ENCODE measurements around the gene LHPP.

The LHPP gene

DNA sequence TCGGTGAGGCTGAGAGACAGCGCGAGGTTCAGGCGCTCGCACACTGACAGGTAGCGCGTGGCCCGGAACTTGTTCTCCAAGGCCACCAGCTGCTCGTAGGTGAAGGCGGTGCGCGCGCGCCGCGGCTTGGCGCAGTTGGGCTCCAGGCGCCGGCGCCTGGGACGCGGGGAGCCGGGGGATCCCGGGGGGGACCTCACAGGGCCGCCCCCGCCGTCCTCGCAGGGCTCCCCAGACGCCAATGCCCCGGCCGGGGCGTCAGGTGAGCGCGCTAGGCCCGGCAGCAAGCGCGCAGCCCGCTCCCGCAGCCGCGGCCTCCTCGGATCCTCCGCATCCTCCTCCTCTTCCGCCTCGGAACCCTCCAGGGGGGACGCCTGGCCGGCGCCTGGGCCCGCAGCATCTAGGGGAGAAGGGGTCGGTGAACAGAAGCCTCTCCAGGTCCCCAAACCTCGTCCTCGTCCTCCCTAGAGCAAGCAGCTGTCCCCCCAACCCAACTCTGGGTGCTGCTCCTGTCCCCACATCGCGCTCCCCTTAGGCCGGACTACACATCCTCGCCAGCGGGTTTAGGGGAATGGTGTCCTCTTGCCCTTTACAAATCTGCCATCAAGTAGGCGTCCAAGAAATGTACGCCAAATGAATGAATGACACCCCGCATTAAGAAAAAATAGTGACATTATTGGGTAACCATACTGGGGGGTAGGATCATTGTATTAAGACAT, 13.7 kb upstream of the LHPP start:
- DNase-seq (ENCODE audit: low spot score) = no peak

DNA sequence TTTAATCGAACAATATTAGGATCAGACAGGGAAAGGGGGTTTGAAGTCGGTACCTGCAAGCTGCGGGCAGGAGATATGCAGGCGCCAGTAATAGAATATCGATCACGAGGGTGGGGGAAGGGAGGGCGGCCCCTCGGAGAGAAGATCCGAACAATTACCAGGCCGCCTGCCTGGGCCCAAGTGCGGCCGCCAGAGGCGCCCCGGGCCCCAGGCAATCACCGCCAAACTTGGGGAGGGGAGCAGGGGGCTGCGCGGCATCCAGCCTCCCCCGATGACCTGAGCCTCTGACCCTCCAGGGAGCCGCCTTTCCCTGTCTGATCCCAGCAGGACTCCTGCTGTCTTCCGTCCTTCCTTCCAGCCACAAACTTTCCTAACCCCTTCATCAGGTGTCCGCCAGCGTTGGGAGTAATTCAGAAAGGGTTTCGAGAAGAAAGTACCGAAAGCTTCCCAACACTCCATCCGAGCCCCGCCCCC, 12.9 kb upstream of the LHPP start:
- no peak for DNase-seq (ENCODE audit: low spot score)

DNA sequence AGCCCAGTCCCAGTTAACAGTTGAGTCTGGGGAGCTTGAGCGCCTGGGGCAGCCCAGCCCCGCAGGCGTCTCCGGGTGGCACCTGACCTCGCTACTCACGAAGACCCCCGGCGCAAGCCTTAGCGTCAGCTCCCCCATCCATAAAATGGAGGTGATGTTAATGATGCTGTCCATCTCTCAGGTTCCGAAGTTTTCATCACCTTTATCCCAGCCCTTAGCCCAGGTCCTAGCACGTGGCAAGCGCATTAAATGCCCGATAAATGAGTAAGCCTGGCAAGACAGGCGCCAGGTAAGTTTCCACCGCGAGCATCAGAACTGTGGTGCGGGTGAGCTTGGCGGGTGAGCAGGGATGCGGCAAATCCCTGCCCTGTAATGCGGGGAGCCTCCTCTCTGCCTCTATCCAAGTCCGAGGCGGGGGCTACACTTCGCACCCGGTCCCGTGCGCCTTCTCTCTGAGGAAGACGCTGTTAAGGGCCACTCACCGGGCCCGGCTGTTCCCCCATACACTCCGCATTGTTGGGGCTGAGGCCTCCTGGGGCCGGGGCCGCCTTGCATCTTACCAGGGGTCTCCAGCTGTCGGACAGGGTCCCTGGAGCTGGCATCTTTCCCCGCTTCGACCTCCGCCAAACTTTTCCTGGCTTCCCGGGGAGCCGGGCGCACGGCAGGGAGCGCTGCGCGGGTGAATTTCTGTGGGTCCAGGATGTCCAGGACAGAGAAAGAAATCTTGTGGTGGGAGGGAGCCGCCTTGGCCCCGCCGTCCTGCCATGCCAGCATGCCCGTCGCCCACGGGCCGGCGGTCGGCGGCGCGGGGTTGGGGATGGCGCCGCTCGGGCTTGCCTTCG, 12.2 kb upstream of the LHPP start:
- DNase-seq (ENCODE audit: low spot score) = no peak

DNA sequence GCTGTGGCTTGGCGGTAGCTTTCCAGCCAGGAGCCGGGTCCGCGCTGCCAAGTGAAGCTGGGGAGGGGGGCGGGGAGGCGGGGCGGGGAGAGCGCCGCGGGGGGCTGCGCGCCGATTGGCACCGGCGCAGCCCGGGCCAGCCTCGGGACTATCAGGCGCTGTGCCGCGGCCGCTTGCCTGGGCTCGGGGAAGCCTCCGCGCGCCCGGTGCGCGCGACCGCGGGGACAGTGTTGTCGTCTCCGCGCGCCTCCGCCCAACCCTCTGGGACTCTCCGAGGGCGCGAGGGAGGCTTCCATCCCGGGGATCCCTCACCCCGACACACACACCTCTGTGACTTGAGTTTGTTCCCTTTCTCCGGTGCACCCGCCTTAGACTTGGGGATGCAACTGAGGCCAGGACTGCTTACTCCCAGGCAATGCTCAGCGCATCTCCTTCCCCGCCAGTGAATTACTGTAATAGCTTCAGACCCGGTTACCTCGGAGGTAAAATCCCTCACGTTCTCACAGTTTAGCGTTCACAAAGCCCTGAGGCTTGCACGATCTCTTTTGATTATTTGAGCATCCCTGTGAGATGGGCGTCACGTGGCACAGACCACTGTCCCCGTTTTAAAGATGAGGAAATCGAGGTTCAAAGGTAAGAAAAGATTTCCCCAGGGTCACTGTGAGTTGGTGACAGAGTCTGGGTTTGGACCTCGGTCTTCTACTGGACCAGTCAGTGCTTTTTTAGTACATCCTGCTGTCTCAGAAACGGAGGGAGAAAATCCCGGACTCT, 11.4 kb upstream of the LHPP start, which contains the start of gene NKX1-2:
NKX1-2 (minus strand) TSS at position 24 of the 771 bp plus-strand sequence. CDS start 92 bp downstream, outside the sequence.
- no peak for DNase-seq (ENCODE audit: low spot score)

DNA sequence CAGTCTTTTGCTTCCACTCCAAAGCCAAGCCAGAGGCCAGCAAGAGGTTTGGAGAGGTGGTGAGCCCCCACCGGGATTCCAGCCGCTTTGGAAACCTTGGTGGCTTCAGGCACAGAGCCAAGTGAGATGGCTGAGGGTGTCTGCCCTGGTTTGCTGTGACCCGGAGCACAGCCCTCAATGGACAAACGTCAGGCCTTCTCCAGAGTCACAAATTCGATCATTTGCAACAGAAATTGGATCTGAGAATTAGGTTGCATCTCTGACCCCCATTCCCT, 10.9 kb upstream of the LHPP start:
- DNase-seq (ENCODE audit: low spot score) = no peak

DNA sequence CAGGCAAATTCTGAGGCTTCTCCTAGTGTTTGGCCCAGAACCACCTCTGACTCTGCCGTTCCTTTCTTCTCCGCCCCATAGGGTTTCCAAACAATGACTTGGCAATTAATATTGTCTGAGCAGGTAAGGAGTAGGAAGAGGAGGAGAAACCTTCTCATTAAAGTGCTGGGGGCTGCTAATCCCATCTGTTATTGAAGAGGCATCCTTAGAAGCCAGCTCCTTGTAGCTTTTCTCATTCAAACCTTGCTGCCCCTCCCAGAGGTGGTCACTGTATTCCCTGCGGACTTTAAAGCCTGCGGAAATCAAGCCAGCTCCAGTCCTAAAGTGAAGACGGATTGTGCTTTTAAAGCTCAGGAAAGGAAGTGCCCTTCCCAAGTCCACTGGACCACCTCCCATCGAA, 10.3 kb upstream of the LHPP start:
- DNase-seq (ENCODE audit: low spot score) = no peak

DNA sequence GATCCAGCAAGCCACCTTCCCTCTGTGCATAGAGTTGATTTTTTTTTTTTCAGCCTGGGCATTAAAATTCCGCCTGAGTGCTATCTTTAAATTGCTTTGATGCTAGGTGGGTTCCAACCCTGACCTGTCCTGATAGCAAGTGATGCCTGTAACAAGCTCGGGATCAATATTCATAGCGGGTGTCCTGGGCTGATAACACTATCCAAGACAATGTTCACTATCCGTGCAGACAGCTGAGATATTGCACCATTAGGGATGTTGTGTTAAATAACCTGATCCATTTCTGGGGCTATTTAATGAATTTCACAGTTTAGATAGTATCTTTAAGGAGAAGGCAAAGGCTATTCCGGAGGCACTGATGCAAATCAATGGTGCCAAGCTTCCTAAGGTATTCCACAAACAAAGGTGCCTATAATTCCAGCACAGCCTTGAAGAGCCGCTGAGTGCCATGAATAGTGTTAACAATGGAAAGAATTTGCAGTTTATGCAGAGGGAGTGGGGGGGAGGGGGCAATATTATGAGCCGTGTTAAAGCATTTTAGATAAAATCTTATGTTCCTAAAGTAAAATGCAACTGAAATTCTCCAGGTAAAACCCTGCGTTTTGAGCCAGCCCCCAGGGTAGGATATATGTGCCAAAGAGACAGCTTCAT, 7.5 kb upstream of the LHPP start:
- no peak for DNase-seq (ENCODE audit: low spot score)

DNA sequence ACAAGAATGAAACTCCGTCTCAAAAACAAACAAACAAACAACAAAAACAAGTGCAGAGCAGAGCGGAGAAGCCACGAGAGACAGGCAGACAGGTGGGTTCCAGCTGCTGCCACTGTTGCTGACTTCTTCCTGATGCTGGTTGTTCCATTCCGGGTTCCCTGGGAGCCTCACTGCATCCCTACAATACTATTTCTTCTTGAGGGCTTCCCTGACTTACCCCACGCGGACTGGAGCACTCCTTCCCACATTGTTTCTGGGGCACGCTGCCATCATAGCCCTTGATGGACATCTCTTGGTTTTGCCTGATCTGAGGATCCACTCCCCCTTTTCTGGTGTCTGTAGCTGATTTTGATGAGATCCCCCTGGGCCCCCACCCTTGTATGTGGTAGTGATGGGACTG, 6.2 kb upstream of the LHPP start:
- no peak for DNase-seq (ENCODE audit: low spot score)

DNA sequence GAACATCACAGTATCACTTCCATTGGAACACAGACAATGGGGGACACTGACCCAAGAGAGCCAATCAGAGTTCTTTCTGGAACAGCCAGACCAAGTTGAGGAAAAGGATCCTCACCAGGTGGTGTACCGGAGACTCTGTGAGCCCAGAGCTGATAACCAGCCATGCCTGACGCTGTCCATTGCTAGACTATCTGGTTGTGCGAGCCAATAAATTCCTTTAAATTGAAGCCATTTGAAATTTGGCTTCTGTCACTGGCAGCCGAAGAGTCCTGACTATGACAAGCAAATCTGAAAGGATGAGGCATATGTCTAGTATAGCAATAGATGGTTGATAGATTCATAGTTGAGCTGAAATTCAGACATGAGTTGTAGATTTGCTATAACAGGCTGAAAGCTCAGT, 3.1 kb upstream of the LHPP start:
- DNase-seq (ENCODE audit: low spot score) = no peak

DNA sequence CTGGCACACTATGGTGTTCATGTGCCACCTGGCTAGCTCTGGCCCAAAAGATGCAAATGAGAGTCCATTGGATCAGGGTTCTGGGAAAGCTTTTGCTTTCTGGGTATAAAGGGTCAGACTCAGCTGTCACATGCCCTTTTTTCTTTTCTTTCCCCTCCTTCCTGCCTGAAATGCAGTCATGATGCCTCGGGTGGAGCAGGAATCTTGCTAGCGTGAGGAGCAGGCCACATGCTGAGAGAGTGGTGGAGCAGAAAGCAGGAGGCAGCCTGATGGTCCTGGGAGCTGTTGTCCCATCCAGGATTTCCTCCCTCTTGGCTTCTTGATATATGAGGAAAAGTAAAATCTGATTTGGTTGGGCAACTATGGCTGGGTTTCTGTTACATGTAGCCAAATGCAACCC, 2.7 kb upstream of the LHPP start:
- no peak for DNase-seq (ENCODE audit: low spot score)

DNA sequence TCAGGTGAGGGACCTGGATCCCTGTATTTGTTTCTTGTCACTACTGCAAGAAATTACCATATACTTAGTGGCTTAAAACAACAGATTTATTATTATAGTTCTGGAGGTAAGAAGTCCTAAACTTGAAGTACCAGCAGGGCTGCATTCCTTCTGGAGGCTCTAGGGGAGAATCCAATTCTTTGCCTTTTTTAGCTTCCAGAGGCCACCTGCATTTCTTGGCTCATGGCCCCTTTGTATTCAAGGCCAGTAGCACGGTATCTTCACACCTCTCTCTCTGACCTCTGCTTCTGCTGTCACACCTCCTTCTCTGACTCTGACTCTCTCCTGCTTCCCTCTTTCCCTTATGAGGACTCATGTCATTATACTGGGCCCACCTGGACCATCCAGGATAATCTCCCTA, 2.2 kb upstream of the LHPP start:
- DNase-seq (ENCODE audit: low spot score) = no peak

DNA sequence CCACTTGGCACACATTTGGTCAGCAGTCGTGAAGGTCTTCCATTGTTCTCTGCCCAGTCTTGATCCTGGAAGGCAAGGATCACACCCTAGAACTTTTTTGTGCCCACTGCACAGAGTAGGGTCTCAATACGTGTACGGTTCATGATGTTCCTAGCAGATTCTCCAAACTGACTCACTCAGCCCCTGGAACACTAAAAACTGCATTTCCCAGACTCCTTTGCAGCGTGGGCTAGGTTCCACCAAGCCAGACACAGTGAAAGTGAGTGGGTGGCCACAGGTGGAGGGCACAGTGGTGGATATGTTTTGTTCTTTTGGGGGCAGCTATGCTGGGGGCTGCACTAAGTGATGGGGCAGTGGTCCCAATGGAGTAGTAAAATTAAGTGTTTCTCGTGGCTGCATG, 1.5 kb upstream of the LHPP start:
- no peak for DNase-seq (ENCODE audit: low spot score)

DNA sequence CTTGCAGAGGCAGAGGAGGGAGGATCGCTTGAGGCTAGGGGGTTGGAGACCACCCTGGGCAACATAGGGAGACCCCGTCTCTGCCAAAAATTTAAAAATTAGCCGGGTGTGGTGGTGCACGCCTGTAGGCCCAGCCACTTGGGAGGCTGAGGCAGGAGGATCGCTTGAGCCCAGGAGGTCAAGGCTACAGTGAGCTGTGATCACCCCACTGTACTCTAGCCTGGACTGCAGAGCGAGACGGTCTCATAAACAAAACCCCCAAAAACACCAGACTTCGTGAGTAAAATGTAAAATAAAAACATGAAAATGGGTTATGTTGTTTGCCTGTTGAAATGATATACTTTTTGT, 699 bp downstream of the LHPP start:
- no peak for DNase-seq (ENCODE audit: low spot score)

DNA sequence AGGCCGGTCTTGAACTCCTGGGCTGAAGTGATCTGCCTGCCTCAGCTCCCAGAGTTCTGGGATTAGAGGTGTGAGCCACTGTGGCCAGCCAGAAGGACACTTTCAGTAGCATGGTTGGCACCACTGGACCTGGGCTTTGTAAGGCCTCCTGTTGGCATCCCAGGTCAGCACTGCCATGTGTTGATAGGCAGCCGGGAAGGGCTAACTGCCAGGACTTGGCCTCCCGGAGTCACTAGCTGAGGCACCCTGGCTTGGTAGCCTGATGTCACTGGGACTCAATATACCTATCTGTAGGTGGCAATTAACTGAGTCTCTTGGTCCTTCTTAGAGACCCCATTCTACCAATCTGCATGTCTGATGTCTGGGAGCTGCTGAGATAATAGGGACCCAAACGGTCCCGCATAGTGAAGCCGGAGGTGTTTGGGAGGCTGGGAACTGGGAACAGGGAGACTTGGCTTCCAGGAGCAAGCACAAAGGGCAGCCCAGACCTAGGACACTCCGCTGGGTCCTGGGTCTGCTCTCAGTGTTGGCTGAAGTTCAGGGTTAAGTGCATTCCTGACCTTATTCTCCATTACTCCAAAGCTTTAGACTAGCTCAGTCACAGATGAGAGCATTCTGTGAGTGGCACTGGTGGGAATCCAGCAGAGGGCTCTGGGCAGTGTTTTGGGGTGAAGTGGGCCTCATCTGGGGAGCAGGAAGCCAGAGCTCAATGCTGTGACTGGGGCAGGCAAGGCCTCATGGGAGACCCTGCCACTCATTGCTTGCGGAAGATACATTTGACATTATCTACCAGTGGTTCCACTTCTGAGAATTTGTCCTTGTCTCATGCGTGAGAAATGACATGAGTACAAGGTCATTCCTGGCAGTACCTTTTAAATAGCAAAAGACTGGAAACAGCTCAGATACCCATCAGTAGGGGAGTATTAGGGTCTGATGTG, 2.7 kb downstream of the LHPP start:
- no peak for DNase-seq (ENCODE audit: low spot score)

DNA sequence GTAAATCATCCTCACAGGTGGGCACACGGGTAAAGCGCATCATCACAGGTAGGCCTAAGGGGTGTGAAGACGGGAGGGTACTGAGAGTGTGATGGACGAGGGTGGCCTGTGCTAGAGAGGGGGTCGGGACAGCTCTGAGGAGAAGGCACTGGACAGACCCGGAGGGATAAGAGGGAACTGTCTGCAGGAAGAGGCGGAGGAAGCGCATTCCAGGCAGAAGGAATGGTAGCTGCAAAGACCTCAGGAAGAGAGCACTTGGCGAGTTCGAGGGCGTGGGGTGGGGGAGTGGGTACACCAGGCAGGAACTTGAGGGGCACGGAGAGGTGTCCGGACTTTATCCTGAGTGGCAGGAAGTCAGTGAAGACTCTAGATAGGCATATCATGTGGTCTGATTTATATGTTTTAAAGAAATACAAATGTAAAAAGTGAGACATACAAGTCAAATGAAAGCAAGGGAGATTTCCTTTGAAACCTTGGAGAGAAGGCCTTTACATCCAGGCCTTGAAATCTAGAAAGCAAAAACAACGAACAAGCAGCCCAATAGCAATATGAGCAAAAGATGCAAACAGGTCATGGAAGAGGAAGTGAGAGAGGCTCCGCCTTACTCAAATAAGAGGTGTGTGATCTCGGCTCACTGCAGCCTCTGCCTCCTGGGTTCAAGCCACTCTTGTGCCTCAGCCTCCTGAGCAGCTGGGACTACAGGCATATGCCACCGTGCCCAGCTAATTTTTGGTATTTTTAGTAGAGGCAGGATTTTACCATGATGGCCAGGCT, 3.6 kb downstream of the LHPP start:
- no peak for DNase-seq (ENCODE audit: low spot score)

DNA sequence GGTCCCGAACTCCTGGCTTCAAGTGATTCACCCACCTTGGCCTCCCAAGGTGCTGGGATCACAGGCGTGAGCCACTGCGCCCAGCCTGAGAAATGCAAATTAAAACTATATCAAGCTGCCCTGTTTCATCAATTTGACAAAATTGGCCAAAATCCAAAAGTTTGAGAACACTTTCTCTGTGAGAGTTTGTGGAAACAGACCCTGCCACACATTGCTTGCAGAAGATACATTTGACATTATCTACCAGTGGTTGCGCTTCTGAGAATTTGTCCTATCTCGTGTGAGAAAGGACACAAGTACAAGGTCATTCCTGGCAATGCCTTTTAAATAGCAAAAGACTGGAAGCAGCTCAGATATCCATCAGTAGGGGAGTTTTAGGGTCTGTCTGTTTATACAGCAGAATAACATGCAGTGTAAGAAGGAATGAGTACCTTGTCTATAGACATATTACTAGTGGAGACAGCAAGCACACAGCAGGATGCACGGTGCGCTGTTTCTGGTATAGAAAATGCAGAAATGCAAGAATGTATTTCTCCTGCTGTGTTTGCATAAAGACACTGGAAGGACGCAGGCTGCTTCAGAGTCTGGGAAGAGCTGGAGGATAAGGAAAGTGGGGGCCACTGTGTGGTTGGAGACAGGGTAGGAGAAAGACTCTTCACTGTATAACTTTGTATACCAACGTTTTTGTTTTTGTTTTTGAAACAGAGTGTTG, 4.3 kb downstream of the LHPP start:
- DNase-seq (ENCODE audit: low spot score) = no peak

DNA sequence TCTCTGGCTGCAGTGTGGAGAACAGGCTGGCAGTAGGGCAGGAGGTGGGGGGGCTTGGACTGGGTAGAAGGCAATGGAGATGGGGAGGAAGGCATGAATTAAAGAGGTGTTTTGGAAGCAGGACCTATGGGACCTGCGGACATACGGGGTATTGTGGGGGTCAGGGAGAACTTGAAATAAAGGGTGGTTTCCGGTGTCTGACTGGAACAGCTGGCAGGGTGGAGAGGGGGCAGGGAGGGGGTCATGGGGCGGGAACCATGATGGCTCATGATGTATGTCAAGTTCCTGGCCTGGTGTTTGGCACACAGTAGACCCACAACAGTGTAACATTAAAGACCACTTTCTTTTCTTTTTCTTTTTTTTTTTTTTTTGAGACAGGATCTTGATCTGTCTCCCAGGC, 5.5 kb downstream of the LHPP start:
- no peak for DNase-seq (ENCODE audit: low spot score)

DNA sequence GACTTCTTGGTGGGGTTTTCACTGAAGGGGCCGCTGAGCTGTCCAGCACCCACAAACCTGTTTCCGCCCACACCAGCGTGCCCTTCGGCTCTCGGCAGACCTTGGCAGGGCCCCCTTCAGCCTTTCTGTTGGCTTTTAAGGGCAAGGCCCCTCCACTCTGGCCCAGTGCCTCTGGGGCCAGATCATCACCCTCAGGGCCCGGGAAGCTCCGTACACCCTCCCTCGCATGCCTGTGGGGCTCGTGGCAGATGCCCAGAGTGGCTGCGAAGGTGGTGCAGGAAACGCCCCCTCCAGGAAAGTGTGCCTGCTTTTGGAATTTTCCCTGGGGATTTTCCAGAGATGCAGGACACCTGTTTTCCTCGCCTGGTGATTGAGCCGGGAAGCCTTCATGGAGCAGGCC, 7.0 kb downstream of the LHPP start:
- DNase-seq (ENCODE audit: low spot score) = no peak

DNA sequence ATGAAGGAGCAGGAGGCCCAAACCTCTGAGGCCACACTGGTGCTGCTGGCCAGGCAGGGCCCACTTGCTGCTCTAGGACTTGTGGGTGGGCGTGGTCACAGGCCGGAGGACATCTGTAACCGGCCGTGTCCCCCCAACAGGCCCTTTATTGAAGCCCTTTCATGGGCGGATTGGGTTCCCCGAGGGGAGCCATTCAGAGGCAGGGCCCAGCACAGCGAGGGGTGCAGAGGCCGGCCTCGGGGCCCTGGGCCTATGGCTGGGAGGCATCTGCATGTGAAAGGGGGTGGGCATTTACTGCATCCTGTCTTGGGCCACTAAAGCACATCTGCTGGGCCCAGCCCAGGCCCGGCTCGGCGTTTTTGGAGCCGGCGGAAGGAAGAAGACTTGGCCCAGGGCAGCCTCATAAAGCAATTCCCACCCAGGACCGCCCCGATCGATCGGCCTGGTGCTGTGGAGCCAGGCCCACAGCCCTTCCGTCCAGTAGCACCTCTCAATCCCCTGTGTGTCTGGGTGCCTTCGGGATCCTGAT, 8.4 kb downstream of the LHPP start:
- DNase-seq (ENCODE audit: low spot score) = no peak
